ENCODE measurements around the gene CNKSR3.

Gene CNKSR3

DNA sequence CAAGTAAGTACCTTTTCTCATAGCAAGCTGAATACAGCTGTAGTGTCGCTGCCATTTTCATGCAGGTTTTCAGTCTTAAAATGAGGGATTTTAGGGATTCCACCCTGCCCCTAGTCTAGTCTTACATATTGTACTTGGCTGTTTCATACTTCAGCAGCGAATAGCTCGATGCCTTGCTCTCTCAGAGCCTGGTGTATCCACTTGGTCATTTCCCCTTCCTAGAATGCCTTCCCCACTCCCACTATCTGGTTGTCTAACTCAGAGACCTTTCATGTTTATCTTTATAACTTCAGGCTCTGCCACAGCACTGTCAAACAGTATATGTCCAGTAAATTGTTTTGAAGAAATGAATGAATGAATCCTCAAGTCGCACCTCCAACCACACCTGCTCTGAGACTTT lies 132.8 kb downstream of the CNKSR3 start:
- DNase-seq, result no peak

DNA sequence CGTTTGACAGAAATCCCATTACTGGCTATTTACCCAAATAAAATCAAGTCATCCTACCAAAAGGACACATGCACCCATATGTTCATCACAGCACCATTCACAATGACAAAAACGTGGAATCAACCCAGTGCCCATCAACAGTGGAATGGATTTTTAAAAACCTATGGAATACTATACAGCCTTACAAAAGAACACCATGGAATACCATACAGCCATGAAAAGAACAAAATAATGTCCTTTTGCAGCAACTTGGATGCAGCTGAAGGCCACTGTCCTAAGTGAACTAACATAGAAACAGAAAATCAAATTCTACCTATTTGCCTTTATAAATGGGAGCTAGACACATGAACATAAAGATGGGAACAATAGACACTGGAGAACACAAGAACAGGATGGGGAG lies 136.5 kb downstream of the CNKSR3 start:
- DNase-seq, result no peak

DNA sequence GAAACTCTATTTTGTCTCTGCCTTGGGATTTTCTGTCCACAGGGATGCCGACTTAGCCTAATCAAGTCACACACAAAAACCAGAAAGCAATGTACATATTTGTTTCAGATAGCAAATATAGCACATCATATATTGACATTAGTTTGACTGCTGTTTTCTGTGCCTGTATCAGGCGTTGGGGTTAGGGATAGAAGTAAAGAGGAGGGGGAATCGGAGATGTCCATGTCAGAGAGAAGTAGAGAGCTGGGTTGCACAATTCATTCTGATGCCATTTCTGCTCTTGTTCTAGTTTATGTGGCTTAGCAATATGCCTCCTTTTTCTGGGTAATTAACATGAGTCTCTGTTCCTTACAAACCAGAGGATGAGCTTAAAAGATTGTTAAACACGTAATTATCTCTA lies 139.2 kb downstream of the CNKSR3 start:
- DNase-seq, result peak; percentile 2

DNA sequence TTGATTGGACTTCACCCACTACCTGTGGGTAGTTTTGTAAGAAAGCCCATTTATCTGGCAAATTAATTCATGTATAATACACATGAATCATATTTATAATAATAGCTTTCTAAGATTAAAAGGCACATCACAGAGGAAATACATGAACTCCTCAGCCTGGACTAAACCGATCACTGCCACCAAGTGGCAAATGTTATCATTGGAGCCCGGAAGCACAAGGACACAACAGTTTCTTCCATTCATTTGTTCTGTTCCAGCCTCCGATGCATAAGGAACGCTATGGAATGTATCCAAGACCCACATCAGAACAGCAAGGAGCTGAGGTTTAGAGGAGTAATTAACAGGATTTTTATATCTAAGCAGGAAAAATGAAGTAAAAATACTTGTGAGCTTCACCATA lies 139.9 kb downstream of the CNKSR3 start:
- no peak for DNase-seq

DNA sequence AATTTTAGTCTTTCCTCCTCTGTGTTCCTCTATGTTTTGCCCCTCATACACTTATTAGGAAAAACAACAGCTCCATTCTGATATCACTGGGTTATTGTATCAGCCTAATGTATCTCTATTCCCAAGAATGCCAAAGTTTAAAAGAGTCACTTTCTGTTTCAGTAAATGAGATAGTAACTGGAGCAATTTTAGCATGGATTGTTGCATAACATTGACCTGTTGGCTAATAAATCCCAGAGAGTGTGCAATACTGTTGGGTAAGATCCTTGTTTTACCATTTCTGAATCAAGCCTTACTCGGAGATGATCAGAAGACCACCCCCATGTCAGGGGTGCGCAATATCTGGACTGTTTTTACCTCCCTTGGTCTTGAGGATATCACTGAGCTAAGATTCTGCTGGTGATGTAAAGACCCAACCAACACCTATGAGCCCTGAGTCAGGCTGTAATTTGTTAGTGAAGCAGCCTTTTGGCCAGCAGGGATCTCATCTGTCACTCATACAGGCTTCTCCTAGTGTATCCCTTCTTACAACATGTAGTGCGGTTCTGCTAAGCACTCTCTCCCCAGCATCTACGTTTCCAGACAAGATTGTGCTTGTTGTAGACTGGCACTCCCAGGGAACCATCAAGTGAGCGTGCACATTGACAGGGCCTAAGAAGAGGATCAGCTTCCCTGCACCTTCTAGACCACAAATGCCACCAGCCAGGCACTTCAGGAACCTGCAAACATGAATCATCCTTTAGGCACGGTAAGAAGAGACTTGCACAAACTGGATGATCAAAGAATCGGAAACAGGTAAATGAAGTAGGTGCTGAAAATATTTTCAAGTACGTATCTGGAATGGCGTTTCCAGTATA lies 142.4 kb downstream of the CNKSR3 start:
- DNase-seq, result no peak

DNA sequence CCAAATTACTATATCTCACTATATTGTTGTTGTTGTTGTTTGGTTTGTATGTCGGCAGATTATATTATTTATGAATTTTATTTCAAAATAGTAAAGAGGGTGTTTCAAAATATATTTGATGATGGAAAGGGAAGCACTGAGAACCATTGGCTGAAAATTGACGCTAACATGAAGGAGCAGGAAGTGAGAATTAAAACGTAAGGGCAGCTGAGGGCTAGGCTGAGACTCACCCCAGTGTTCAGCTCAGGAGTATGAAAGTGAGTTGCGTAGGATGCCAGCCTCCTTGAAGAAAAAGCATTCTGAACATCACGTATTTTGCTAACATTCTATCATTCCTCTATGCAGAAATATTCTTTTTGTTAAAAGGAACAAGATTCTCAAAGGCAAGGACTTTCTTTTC lies 143.1 kb downstream of the CNKSR3 start:
- no peak for DNase-seq

DNA sequence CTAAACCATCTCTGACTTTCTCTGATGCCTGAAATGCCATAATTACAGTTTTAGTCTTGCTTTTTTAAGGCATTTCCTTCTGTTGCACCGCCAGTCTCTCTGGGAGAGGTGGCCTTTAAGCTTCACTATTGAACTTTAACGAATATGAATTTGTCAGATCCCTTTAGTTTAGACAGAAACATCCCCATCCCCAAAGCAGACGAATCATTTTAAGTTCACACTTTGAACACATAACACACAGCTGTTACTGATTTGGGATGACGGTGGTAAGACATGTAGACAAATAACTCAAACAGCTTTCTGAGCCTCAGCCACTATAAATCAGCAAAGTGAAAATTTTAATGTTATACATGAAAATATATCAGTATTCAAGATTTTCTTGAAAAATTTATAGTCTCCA lies 146.7 kb downstream of the CNKSR3 start:
- no peak for DNase-seq

DNA sequence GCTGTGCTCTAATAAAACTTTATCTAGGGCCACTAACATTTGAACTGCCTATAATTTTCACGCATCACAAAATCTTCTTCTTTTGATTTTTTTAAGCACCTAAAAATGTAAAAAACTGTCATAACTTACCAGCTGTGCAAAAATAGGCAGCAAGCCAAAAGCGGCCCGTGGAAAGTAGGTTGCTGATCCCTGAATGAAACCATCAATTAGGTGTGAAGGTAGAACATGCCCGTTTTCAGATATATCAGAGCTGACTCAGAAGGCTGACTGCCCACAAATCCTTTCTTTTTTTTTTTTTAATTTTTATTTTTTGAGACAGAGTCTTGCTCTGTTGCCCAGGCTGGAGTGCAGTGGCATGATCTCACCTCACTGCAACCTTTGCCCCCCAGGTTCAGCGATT lies 149.0 kb downstream of the CNKSR3 start:
- DNase-seq, result no peak

DNA sequence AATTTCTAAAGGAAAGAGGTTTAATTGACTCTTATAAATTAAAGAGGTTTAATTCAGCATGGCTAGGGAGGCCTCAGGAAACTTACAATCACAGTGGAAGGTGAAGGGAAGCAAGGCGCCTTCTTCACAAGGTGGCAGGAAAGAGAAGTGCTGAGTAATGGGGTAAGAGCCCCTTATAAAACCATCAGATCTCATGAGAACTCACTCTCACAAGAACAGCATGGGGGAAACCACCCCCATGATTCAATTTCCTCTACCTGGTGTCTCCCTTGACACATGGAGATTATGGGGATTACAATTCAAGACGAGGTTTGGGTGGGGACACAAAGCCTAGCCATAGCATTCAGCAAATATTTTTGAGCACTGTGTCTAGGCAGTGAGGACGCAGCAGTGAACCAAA lies 150.0 kb downstream of the CNKSR3 start:
- DNase-seq, result no peak

DNA sequence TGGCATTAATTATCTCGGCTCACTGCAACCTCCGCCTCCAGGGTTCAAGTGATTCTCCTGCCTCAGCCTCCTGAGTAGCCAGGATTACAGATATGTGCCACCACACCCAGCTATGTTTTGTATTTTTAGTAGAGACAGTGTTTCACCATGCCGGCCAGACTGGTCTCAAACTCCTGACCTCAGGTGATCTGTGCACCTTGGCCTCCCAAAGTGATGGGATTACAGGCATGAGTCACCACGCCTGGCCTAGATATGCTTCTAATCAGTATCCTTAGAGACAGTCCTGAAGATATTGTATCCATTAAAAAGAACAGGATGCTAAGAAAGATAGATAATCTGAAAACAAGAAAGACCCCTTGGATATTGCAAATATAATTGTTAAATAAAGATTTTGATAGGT lies 150.8 kb downstream of the CNKSR3 start:
- DNase-seq, result no peak

DNA sequence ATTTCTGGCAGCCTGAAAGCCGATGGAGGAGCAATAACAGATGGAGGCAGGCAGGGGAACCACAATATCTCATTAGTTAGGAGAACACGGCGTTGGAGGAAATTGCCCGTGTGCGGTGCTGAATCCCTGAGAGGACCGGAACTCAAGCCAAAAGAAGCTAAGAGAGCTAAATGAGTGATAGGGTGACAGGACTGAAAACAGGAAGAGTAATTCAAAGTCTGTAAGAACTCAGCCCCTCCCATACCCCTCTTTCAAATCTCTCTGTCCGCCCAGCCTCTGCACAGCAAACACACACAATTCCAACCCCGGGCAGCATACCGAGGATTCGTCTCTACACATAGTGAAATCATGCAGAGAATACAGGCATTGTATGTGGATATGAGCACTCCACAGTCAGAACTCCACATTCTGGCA lies 151.3 kb downstream of the CNKSR3 start:
- DNase-seq, result no peak

DNA sequence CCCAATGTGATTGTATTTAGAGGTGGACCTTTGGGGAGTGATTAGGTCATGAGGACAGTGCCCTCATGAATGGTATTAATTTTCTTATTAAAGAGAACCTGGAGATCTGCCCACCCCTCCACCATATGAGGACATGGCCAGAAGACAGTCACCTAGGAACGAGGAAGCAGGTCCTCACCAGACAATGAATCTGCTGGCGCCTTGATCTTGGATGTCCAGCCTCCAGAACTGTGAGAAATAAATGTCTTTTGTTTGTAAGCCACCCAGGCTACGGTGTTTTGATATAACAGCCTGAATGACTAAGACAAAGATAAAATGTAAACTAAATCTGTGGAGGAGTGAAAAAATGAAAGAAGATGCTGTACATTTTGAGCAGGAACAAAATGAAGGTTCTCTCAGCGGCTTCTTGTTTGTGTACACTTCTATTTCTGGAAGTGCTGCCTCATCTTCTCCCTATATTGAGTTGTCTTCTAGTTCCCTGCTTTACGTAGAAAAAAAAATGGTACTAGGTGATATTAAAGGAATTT lies 152.4 kb downstream of the CNKSR3 start:
- DNase-seq, result no peak

DNA sequence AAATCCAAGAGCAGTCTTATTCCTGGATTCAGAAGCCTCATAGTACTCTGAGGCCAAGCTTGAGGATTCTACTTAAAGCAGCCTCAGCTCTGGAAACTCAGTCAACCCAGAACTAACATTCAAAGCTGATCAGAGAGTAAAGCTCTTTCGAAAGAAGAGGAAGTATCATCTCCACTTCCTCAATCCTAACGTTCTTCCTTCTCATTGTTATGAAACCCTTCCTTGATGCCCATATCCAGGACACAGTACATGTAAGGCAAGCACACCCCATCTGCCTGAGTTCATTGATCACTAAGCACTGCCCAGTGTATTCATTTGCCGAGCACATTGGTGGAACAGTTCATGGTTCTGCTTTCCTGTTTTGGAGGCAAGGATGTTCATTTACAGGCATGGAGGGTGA lies 153.8 kb downstream of the CNKSR3 start, which contains the start of gene IPCEF1:
Gene IPCEF1, minus strand, starts transcription at position 114 of the 400 bp plus-strand sequence. CDS start 90,856 bp downstream, outside the sequence.
- DNase-seq, result no peak

DNA sequence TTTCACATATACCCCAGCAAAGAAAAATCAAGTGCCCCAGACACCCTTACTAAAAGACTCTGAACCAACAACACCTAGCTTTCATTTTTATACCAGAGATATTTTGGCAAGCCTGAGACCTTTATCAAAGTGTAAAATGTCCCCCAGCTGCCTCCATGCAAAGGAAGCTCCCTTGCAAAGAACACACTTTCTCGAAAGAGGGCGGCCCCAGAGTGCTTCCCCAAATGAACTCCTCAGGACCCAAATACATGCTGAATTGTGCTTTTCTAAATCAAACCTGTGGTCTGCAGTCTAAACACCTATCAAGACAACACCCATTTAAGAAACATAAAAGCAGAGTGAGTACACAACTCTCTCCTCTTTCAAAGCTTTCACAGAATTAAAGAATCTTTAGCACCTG lies 154.4 kb downstream of the CNKSR3 start:
- DNase-seq, result no peak

DNA sequence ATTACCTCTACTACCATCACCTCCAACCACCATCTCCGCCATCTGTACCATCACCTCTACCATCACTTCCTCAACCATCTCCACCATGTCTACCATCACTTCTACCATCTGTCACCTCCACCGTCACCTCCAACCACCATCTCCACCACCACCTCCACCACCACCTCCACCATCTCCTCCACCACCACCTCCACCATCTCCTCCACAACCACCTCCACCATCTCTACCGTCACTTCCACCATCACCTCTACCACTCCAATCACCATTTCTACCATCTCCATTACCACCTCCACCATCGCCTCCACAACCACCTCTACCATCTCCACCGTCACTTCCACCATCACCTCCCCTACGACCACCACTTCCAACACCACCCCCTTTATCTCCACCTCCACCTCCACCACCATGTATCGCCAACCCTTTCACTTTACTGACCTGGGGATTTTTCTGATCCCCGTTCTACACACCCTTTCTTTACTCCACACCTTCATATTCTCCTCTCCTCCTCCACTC lies 156.2 kb downstream of the CNKSR3 start:
- no peak for DNase-seq

DNA sequence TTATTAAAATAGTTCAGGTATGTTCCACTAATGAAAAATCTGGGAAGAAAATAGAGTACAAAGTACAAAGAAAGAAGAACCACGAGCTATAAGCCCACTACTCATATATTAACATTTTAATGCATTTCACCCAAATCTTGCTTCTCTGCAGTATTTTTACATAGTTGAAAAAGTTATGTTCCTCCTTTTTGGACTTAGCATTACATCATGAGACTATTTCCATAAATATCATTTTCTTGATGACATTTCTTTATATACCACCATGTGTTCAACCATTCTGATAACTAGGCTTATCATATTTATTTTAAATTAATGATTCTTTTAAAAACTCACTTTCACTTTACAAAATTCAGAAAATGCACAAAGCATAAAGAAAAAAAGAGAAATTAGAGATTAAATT lies 156.9 kb downstream of the CNKSR3 start:
- no peak for DNase-seq

DNA sequence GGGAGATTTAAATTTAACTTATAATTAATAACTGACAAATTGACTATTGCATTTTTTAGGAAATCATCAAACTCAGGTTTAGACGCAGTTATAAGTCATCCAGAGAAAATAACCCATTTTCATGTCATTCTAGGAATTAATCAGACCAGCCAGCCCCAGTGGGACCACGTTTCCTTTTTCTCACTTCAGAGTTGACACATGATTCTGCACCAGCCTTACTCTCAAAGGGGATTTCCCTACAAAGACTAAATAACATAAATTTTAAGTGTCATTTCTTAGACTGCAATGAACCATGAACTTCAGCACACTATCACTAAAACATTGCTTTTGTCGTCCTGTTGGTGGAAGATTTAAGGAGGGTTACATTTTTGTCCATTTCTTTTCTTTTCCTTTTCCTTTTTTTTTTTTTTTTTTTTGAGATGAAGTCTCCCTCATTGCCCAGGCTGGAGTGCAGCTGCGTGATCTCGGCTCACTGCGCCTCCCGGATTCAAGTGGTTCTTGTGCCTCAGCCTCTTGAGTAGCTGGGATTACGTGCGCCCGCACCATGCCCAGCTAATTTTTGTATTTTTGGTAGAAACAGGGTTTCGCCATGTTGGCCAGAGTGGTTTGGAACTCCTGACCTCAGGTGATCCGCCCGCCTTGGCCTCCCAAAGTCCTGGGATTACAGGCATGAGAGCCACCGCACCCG lies 157.4 kb downstream of the CNKSR3 start:
- DNase-seq, result no peak

DNA sequence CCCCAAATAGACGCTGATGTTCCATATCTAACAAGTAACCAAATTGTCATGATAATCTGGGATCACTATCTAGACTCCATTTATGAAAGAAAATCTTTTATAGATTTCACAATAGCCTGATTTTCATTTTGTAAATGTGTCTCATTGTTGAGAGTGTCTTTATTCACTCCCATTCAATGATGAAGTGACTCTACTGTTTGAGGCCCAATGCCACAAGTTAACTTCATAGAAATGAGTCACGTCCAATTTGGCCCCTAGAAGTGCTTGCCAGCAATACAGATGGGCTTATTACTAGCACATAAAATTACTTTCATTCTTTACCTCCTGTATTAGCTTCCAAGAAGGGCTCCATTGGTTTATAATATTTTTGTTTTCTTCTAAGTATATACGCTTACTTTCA lies 160.2 kb downstream of the CNKSR3 start:
- no peak for DNase-seq

DNA sequence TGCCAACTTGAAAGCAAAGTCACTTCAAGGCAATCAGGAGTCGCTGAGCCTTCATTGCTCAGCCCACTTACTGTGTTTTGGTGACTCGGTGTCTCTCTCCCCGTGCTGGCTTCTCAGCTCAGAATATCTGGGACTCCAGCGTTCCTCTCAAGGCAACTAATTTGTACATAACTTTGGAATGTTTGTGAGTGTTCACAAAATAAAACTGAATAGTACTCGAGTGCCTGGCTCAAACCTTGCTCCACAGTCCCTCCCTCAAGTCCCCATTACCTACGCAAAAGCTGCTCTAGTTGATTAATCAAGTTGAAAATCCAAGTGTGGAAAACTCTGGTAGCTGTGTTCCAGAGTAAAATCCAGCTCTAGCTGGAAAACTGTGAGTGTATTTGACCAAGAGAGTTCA lies 162.5 kb downstream of the CNKSR3 start:
- DNase-seq, result no peak

DNA sequence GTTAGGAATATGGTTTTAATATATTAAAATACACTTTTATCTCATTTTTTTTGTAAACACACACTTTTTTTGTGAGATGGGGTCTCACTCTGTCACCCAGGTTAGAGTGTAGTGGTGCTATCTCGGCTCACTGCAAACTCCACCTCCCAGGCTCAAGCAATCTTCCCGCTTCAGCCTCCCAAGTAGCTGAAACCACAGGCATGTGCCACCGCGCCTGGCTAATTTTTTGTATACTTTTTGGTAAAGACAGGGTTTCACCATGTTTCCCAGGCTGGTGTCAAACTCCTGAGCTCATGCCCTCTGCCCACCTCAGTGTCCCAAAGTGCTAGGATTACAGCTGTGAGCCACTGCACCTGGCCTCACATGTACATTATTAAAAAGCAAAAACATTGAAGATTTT lies 164.7 kb downstream of the CNKSR3 start:
- DNase-seq, result no peak

DNA sequence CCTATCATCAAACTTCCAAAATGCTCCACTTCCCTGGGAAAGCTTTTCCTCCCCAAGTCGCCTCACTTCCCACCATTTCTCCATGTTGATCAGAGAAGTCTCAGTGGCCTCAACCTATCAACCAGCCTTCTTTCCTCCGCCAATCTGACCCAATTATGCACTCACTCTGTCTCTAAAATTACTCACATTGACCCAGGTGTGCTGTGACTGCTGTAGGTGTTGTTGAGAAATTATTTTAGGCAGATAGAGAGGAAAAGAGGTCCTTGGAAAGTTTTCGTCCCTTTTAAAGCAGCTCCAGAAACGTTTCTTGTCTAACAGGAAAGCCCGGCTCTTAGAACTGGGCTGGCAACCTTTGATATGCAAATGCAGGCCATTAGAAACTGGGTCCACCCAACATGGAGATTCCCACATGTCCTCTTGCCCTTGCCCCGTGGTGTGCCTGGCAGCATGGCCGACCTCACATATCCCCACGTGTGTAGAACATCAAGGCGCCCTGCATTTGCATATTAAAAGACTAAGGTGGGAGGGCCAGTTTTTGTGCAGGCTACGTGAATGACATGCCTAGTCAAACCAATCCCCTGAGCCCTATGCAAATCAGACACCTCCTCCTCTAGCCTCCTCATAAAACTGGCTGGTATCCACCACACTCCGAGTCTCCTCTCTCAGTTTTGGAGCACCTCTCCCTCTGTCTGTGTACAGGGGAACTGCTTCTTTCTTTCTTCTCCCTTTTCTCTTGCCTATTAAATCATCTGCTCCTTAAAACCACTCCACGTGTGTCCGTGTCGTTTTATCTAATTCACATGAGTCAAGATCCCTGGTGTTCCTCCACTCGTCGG lies 166.8 kb downstream of the CNKSR3 start:
- no peak for DNase-seq

DNA sequence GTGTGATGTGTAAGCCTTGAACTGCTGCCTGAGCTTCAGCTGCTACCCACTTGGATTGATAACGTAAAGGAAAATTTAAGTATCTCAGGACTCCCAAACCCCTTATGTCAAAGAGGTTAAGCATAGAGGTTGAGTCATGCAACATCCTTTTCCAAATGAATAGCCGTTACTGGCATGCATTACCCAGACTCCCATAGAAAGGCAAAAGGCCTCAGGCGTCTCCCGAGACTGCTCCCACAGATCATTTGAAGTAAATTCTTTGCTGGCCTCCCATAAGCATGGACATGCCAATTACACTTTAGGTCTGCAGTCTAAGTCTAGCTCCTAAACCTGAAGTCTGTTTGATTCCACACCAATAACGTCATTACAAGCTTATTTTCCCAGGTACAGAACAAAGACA lies 168.6 kb downstream of the CNKSR3 start:
- DNase-seq, result no peak

DNA sequence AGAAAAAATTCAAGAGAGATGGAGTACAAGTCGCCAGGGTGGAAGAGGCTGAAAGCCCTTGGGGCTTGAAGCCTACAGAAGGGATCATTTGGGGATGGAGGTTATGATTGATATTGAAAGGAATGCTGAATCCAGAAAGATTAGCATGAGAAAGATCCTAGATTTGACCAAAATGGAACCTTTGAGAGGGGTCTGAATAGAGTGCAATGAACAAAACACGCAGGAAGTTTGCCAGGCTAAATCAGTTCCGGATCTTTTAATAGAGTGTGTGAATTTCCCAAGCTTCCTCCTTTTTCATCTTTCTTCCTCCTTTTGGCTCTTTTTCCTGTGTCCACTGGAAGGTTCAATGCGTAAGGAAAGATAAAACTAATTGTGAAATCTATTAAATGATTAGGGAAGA lies 169.1 kb downstream of the CNKSR3 start:
- no peak for DNase-seq
